IPS-11a (cell line): ENCODE results near the gene RNF208.

ENCODE experiments used
- H3K4me3 ChIP-seq: one replicate; pipeline ENCODE4 v1.5.1; 2013; ENCODE audit warnings: low read depth, low read length, control low read depth

Gene RNF208

DNA sequence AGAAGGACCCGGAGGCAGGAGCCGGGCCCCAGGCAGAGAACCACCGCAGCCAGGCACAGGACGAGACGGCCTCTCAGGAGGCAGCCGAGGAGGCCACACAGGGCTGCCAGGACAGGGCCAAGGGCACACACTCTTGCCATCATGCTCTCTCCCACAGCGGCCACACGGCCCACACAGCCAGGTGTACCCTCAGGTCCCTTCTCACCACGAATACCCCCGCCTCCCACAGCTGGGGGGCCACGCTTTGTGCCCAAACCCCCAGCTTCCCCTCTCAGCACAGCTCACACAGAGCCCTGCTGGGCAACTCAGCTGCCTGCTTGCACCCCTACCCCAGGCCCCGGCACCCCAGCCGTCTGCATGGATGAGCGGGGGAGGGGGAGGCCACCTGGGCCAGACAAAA is 28.3 kb downstream of the RNF208 start:
- no peak overlapping the region for H3K4me3 ChIP-seq

DNA sequence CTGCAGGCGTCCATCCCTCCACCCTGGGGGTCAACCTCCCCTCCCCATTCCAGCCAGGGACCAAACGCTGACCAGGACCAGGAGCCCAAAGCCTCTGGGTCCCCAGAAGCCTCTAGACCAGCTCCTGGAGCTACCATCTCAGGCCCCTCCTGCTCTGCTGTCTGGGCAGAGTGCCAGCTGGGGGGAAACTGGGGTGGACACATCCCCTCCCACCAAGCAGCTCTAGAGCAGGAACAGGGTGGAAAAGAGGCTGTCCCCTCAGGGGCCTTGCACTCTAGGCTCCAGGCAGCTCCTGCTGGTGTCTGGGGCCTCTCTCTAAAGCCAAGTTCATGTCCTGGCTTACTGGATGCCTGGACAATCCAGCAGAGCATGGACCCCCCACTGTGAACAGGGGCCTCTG is 29.2 kb downstream of the RNF208 start:
- no peak overlapping the region for H3K4me3 ChIP-seq

DNA sequence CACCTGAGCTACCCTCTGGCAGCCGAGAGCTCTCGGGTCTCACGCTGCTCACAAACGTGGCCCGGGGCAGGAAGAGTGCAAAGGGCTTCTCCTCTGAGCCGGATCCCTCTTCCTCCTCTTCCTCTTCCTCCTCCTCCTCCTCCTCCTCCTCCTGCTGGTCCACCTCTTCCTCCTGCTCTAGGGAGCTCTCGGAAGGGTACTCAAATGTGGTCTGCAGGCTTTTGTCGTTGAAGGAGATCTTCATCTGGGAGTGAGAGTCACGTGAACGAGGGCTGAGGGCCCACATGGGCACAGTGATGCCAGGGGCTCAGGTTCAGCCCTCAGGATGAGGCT is 29.6 kb downstream of the RNF208 start:
- no peak overlapping the region for H3K4me3 ChIP-seq

DNA sequence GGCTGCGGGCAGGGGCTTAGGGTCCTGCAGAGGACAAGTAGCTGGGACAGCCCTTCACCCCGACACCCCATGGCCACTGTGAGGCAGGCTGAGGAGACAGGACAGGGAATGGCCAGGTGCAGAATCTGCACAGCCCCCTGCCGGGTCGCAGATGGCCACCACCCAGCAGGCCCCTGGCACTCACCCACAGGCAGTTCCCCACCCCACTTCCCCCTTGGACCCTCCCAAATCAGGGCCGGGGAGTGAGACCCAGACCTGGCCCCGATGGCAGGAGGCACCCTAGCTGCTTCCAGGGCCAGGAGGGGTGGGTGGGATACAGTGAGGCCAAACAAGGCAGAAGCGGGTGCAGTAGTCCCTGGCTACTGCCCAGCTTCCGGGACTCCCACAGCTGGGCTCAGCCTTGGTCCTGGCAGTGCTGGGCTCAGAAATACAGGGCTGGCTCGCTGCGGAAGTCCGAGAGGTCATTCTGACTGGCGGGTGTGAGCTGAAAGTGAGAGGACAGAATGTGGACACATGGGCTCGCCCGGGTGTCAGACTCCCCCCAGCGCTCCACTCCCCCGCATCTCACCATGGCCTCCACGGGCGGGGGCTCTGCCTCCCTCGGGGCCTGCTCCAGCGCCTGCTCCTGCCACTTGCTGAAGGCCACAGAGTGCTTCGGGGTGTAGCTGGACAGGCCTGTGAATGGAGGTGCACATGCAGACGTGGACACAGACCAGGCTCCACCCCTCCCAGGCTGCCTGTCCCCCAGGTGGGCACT is 30.2 kb downstream of the RNF208 start:
- H3K4me3 ChIP-seq = no peak overlapping the region

DNA sequence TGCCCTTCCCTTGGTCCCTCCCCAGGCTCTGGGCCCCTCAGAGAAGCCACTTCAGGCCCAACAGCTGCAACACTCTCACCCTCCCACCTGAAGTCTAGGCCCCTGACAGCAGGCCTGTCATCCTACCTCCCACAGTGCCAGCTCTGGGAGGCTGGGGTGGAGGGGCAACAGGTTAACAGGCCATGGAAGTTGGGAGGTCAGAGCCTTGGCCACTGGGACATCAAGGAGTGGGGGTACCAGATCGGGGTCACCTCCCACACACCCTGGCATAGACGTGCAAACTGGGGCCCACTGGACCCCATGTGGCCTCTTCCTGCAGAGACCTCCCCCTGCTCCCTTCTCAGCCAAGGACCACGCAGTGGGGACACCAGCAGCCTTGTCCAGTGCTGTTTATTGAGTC is 30.8 kb downstream of the RNF208 start:
- H3K4me3 ChIP-seq = no peak overlapping the region

DNA sequence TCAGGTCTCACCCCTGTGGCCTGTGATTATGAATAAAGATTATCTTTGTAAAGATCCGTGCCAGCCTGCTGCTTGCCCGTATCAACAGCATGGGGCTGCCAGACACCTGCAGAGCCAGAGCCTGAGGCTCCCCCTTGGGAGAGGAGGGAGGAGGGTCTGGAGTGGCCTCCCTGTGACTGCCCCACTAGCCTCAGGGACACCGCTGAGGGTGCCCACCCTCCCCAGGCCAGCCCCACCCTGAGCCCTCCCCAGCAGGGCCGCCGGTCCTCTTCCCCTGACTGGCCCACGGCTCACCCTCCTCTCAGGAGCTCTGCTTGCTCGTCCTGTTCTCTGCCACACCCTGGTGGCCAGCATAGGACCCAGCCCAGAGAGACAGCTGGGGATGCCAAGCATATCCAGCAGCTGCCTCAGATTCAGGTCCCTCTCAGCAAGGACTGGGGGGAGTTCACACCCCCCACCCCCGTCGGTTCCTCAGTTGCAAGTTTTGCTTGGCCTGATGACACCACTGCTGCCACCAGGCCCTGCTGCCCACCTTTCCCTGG is 31.7 kb downstream of the RNF208 start:
- no peak overlapping the region for H3K4me3 ChIP-seq

DNA sequence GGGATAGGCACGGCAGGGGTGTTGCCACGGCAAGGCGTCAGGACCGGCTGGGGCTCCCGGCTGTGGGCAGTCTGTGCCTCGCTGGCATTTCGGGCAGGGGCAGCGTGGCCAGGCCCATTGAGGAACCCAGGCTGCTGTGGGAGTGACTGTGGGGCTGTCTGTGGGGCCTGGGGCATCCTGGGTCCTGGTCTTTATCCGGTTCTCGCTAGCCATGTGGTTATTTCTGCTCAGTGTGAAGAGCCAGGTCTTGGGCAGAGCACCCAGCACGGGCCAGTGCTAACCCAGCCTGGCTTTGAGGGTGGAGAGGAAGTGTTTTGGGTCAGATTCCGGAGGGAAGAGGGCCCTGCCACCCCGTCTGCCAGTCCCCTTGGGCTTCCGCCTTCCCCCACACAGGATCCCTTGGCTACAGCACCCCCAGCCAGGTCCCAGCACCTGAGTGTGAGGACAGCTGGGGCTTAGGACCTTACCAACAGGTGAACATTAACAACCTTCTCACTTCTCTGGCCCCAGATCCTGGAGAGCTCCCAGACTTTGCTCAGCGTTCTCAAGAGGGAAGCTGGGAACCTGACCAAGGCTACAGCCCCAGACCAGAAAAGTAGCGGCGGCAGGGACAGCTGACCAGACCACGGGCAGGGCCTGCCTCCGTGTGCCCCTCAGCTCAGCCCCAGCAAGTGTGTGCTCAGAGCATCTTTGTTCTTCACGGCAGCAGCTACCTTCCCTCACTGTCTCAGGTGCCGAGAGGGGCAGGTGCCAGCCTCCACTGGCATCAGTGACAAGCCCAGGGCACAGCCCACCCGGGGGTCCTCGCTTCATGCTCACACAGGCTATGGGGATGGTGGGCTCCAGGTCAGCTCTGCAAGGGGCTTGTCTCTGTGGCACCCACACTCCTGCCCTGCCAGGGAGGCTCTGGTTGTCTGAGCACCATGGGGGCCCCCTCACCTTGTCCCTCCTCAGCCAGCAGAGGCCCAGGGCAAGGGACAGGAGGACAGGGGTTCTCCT is 32.4 kb downstream of the RNF208 start:
- peak overlapping the region; percentile 89 for H3K4me3 ChIP-seq

DNA sequence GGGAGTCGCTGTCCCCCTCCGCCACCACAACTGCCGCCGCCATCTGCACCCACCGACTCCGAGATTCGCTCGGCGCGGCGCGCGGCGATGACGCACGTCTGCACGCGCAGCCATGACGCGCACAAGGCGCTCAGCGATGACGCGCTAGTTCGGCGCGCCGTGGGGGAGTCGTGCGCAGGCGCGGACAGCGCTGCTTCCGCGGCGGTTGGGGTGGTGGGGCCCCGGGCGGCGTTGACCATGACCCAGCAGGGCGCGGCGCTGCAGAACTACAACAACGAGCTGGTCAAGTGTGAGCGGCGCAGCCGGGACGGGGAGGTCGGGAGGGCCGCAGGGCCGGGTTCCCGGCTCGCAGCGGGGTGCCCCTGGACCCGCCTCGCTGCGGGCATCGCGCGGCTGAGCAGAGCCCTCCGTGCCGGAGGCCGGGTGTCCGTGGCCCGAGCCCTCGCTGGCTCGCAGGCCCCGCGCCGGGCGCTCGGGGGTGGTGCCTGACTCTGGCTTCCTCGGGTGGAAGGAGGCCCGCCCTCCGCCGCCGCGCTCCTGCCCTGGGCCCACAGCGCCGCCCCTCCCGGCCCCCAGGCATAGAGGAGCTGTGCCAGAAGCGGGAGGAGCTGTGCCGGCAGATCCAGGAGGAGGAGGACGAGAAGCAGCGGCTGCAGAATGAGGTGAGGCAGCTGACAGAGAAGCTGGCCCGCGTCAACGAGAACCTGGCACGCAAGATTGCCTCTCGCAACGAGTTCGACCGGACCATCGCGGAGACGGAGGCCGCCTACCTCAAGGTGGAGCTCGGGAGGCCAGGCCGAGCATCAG is 33.3 kb downstream of the RNF208 start, which contains the start of the genes ANAPC2 and SSNA1:
Gene ANAPC2, minus strand, starts transcription at position 71 of the 807 bp plus-strand sequence. Its CDS starts 28 bp downstream, at position 43.
Gene SSNA1, plus strand, starts transcription at position 187 of the 807 bp plus-strand sequence. Its CDS starts 51 bp downstream, at position 238.
- peak within 1 kb of the TSS; percentile 89 for H3K4me3 ChIP-seq

DNA sequence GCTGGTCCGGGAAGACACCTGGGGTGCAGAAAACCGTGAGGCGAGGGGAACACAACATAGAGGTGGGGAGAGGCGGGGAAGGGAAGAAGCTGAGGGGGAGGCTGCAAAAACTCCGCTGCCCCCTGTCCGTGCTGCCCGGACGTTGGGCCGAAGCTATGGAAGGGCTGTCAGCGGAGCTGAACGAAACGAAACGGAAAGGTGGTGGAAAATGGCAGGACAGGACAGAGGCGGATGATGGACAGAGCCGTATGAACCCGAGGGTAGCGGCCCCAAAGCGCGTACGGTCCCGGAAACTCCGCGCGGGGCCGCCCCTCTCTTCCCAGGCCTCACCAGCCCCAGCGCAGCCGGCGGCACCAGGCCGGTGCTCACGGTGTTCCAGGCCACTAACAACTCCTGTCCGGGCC is 34.0 kb downstream of the RNF208 start:
- H3K4me3 ChIP-seq = peak overlapping the region; percentile 89

DNA sequence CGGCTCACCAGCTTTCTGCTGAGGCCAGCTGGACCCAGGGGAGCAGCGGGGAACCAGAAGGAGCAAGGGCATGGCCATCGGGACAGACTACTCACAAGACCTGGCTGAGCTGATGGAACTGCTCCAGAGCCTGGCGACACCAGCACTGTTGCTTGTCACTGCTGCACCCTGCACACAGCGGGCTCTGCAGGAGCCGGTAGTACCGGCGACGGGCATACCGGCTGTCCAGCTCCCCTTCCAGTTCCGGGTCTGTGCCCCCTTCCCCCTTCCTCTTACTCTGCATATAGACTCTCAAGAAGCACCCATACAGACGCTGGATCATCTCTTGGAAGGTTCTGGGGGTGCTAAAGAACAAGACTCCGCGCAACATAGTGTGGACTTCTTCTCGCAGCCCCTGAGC is 34.7 kb downstream of the RNF208 start:
- H3K4me3 ChIP-seq = peak overlapping the region; percentile 89

DNA sequence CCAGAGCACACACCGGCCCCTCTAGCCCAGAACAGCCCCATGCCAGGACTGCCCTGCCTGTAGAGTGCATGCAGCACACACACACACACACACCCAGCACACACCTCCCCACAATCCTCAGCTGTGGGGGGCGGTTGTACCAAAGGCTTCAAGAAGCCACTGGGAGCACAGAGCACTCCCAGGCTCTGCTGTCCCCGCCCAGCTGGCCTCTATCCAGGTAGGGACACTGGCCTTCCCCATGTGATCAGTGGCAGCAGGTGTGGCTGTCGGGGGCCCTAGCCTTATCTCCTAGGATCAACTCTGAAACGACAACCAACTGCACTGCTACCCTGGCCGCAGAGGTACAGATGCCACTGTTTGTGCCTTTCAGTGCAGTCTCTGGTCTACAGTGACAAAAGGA is 35.7 kb downstream of the RNF208 start:
- no peak overlapping the region for H3K4me3 ChIP-seq

DNA sequence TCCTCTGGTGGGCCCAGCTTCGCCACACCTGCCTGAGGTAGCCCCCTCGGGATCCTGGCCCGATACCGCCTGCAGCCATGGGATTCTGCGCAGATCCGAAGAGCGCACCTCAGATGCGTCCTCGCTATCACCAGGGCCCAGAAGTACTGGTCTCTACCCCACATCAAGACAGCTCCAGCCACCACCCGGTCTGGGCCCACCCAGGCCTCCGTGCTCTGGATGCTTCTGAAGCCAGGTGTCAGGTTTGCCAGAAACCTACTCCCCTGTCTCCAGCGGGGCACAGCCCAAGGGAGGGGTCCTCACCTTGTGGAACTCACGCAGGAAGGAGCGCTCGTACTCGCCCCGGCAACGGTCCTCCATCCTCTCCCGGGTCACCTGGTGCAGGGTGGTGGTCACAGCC is 36.1 kb downstream of the RNF208 start:
- no peak overlapping the region for H3K4me3 ChIP-seq

DNA sequence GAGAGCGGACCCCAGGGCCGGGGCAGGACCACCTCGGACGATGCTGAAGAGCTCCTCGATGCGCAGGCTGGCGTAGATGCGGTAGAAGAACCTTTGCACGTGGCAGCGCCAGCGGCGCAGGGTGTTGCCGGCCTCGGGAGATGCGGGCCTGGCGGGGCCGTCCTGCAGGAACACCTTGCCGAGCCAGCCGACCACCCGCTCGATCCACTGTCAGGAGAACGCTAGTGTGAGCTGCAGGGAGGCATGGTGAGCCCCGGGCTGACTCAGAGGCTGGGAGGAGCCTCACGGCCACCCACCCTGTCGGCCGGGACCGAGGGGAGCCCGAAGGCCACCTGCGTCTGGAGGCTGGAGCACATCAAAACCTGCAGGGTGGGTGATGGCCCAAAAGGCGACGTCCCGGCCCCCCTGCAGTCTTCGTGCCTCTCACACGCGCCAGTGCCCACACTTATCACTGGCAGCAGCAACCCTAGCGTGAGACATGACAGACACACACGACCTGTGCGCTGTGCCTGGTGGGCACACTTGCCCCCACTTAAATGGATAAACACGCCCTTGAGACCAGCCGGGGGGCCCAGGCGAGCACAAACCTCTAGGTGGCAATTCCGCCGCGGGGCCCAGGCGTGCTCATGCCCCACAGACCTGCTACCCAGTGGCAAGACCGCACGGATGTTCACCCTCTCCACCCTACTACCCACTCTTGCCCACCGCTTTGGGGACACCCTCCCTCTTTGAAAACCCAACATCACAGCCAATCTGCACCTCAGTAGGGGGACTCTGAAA is 37.0 kb downstream of the RNF208 start:
- no peak overlapping the region for H3K4me3 ChIP-seq

DNA sequence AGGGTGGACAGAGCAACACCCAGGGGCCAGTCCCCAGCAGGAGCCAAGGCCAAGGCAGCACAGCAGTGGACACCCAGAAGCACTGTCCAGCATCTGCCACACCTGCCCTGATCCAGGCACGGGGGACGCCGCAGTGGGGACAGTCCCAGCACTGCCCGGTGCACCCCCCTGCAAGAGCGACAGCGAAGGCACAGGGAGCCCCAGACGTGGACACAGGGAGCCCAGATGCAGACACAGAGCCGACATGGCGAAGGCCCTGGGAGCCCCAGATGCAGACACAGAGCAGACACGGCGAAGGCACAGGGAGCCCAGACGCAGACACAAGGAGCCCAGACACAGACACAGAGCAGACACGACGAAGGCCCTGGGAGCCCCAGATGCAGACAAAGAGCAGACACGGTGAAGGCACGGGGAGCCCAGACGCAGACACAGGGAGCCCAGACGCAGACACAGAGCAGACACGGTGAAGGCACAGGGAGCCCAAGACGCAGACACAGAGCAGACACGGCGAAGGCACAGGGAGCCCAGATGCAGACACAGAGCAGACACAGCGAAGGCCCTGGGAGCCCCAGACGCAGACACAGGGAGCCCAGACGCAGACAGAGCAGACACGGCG is 38.0 kb downstream of the RNF208 start:
- H3K4me3 ChIP-seq = no peak overlapping the region

DNA sequence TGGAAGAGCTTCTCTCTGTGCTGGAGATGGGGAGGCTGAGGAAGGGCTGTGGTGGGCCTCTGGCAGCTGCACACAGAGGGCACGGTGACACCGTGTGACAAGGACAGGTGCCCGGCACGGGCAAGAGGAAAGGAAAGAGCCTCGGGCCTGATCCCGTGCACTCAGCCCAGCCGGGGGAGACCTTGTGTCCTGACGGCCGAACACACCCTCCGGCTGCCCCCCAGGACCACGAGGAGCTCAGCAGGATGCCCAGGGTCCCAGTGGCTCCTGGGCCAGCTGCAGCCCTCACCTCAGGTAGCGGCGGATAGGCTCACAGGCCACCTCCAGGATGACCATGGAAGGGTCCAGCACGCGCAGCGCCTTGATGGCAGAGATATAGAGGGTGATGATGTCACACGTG is 39.2 kb downstream of the RNF208 start:
- no peak overlapping the region for H3K4me3 ChIP-seq

DNA sequence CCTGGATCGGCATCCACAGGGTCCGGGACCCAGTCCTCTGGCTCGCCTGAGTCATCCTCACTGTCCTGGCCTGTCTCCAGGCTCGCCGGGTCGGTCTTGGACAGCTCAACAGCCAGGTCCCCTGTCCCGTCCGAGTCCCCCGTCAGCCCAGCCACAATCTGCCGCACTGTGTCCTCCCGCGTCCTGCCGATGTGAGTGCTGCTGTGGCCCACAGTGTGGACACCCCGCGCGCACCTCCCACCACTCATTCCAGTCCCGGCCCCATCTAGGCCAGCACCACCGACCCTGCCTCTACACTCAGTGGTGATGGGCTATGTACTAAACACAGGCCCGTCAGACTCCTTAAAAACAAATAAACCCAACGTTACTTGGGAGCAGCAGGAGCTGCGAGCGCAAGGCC is 40.4 kb downstream of the RNF208 start:
- no peak overlapping the region for H3K4me3 ChIP-seq

DNA sequence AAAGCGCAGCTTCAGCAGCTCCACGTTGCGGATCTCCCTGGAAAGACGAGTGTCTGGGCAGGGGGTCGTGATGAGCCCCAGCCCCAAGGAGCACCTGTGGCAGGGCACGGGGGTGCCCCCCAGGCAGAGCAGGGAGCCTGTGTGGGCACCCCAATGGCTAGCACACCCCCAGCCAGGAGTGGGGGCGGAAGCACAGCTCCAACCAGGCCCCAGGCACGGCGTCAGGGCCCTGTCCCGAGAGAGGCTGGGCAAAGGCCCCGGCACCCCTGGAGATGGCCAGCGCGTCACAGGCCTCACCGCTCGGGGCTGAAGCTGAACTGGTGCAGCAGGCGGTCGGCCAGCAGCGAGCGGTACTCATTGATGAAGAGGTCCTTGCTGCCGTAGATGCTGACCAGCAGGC is 41.5 kb downstream of the RNF208 start:
- H3K4me3 ChIP-seq = no peak overlapping the region

DNA sequence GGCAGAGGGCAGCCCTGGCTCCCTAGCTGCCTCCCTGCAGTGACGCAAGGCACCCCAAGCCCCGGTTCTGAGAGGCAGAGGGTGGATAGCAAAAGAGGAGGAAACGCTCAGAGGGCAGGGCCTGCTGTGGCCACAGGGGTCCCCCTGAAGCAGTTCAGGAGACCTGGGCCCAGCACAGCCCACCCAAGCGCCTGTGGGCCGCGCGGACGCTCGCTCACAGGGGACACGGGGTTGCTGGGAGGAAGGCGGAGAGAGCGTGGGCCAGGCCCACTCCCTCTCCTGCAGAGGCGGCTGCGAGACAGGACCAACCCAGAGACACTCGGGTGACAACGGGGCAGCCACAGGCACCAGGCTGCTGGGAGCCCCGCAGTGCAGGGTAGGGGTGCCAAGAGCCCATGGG is 42.3 kb downstream of the RNF208 start:
- no peak overlapping the region for H3K4me3 ChIP-seq

DNA sequence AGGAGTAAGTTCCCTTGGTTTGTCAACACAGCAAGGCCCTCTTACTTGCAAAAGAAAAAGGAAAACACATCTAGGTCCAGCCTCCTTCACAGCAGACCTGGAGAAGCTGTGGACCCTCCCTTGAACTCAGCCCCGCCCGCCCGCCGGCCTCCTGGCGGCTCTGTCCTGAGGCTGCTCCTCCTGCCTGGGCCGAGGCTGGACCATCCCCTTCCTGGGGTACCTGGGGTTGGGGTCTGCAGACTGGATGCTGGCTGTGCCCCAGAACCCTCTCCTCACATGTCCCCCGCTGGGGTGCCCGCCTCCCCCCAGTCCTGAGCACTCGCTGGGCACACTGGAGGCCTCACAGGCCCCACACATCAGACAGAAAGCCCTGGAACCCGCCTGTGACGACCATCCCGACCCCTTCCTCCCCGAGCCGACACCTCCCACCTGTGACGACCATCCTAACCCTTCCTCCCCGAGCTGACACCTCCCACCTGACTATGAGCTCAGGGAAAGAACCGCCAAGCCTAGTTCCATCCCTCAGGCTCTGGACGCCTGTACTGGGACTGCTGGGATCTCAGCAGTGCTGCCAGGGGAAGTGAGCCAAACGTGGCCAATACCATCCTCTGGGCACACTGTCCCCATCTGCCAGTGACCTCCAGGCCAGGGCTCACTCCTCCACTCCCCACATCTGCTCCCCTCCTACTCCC is 43.0 kb downstream of the RNF208 start:
- no peak overlapping the region for H3K4me3 ChIP-seq
